K562 (cell line): ENCODE results near the gene NCBP2. TPM values are rescaled to one million over a fixed set of nuclear protein-coding genes. Genes with fewer than 3 reads are reported as not detected.

ENCODE experiments used
- ATAC-seq: fragments of 200-7000 bp; cut with Tn5 transposase; 3 replicates; pipeline ENCODE4 v1.9.1; 2020; ENCODE audit warnings: moderate library complexity
- BruUV-seq: library from RNA; stranded (reverse); fragments of 400-500 nt; replicated peaks from 2 replicates; lab custom pipeline; 2021; lab: Mats Ljungman, UMichigan
- CTCF ChIA-PET: fragments of 300-600 bp; formaldehyde crosslinking; extraction: SDS; loops from one replicate; lab custom pipeline; 2021; ENCODE audit warnings: low intra/inter-chr PET ratio; lab: Yijun Ruan, JAX
- POLR2A ChIA-PET: fragments of 300-600, 350-650 bp; sonication (Branson Sonifier 250); formaldehyde crosslinking; extraction: SDS; loops from one replicate; lab custom pipeline; 2021; ENCODE audit warnings: antibody characterized with exemption, inconsistent platforms; lab: Yijun Ruan, JAX
- DNase-seq, 4 experiments: peaks; one replicate each; pipeline versions ENCODE4 v3.0.0 to v3.0.0-alpha.2; 2011 to 2018; ENCODE audit warnings: low spot score in 3 of 4, mixed read lengths in 3 of 4; ENCODE audit errors: extremely low read depth in 1 of 4
- FAIRE-seq: peaks from 2 replicates; lab custom pipeline; 2011; peaks lifted over from hg19 to GRCh38; lab: Jason Lieb, UNC
- H2AFZ ChIP-seq: 2 replicates; pipeline ENCODE4 v1.6.0; 2011; ENCODE audit warnings: low read depth, low read length, control low read depth, inconsistent platforms
- H3K27ac ChIP-seq: fragments of 200-600 bp; 3 replicates; pipeline ENCODE4 v1.8.0; 2011; ENCODE audit warnings: low read depth, mild to moderate bottlenecking, control low read depth, inconsistent platforms, low read length, moderate library complexity, mixed read lengths; ENCODE audit errors: extremely low read depth
- H3K27me3 ChIP-seq, 2 experiments: fragments of 300-600 bp in 1 of 2; 2 replicates in 1 of 2; 3 replicates in 1 of 2; pipeline versions ENCODE4 v1.6.0 to v1.8.0; 2011; ENCODE audit warnings: inconsistent platforms in 2 of 2, low read length in 2 of 2, mild to moderate bottlenecking in 1 of 2, mixed read lengths in 1 of 2, moderate library complexity in 1 of 2; ENCODE audit not compliant: control insufficient read depth in 2 of 2, insufficient read depth in 2 of 2
- H3K36me3 ChIP-seq: fragments of 300-600 bp; 3 replicates; pipeline ENCODE4 v1.8.0; 2011; ENCODE audit warnings: mild to moderate bottlenecking, low read length, inconsistent platforms; ENCODE audit not compliant: control insufficient read depth, insufficient read depth
- H3K4me1 ChIP-seq, 2 experiments: fragments of 200-600 bp in 1 of 2; replicated peaks in 1 of 2; 2 replicates in 1 of 2; 3 replicates in 1 of 2; pipeline versions ENCODE4 v1.5.1 to v1.8.0; 2011; ENCODE audit warnings: inconsistent platforms in 2 of 2, low read length in 2 of 2, mild to moderate bottlenecking in 1 of 2, mixed read lengths in 1 of 2, moderate library complexity in 1 of 2; ENCODE audit not compliant: control insufficient read depth in 2 of 2, insufficient read depth in 2 of 2
- H3K4me2 ChIP-seq: 2 replicates; pipeline ENCODE4 v1.6.1; 2011; ENCODE audit warnings: low read length, control low read depth, inconsistent platforms, mixed read lengths; ENCODE audit not compliant: insufficient read depth
- H3K4me3 ChIP-seq: fragments of 200-600 bp; sonication (generic), shearing (Covaris generic); 2 replicates; pipeline ENCODE4 v1.5.1; 2016; ENCODE audit warnings: control low read depth, inconsistent platforms
- H3K79me2 ChIP-seq: fragments of 200-600 bp; 3 replicates; pipeline ENCODE4 v1.8.0; 2011; ENCODE audit warnings: low read length, inconsistent platforms; ENCODE audit not compliant: control insufficient read depth, insufficient read depth
- H3K9ac ChIP-seq, 2 experiments: 2 replicates each; pipeline versions ENCODE4 v1.6.0 to v1.6.1; 2011; ENCODE audit warnings: low read depth in 2 of 2, low read length in 2 of 2, control low read depth in 1 of 2, inconsistent platforms in 1 of 2, mild to moderate bottlenecking in 1 of 2, mixed read lengths in 1 of 2; ENCODE audit not compliant: insufficient read depth in 1 of 2
- H3K9me1 ChIP-seq: one replicate; pipeline ENCODE4 v1.6.0; 2011; ENCODE audit warnings: inconsistent platforms, mild to moderate bottlenecking, low read length, moderate library complexity; ENCODE audit not compliant: control insufficient read depth, insufficient read depth
- H3K9me3 ChIP-seq: replicated peaks from 2 replicates; pipeline ENCODE4 v1.5.1; 2011; ENCODE audit warnings: low read depth, low read length, inconsistent platforms; ENCODE audit not compliant: control insufficient read depth, insufficient read depth
- H4K20me1 ChIP-seq: replicated peaks from 2 replicates; pipeline ENCODE4 v1.6.1; 2011; ENCODE audit warnings: low read length, inconsistent platforms, mixed read lengths; ENCODE audit not compliant: control insufficient read depth, insufficient read depth
- BCOR ChIP-seq: fragments of 450-650 bp; IDR thresholded peaks from 2 replicates; pipeline ENCODE4 v1.6.1; 2016
- GTF2E2 ChIP-seq: fragments of 200-800 bp; sonication (Bioruptor generic); IDR thresholded peaks from 2 replicates; pipeline ENCODE4 v1.6.1; 2016; ENCODE audit warnings: missing genetic modification characterization, missing compliant biosample characterization
- RBM25 ChIP-seq: fragments of 200-400 bp; formaldehyde crosslinking; IDR thresholded peaks from 2 replicates; pipeline ENCODE4 v1.6.1; 2018; ENCODE audit warnings: low read length, low read depth, moderate library complexity; ENCODE audit not compliant: severe bottlenecking
- RFX5 ChIP-seq: IDR thresholded peaks from 2 replicates; pipeline ENCODE4 v1.6.1; 2011; ENCODE audit warnings: low read depth, mild to moderate bottlenecking, improper control_type of control experiment, low read length
- ZC3H11A ChIP-seq: IDR thresholded peaks from 2 replicates; pipeline ENCODE4 v1.6.1; 2012; ENCODE audit warnings: low read depth, low read length, improper control_type of control experiment
- ZC3H8 ChIP-seq: fragments of 450-650 bp; IDR thresholded peaks from 2 replicates; pipeline ENCODE4 v1.6.1; 2017
- ZKSCAN1 ChIP-seq: fragments of 150-350 bp; IDR thresholded peaks from 2 replicates; pipeline ENCODE4 v1.6.1; 2016; ENCODE audit warnings: low read depth, low read length
- ZNF121 ChIP-seq: sonication (generic); formaldehyde crosslinking; conservative IDR thresholded peaks from 2 replicates; pipeline ENCODE4 v1.8.0; 2022; ENCODE audit warnings: missing genetic modification reagents
- WGBS: fragments of 100-300 bp; shearing (Covaris generic); methylation state at CpG from one replicate; pipeline ENCODE4 v1.1.6; 2016; ENCODE audit warnings: low coverage, mixed read lengths; ENCODE audit not compliant: insufficient coverage; ENCODE audit errors: missing lambda C conversion rate; 5-methylcytosine and 5-hydroxymethylcytosine counted together
- in situ Hi-C: fragments of 300-500 bp; cut with MboI; formaldehyde crosslinking; loops from 4 replicates; pipeline ENCODE4 v1.15.0; 2018; ENCODE audit warnings: inconsistent platforms, mixed read lengths
- intact Hi-C: fragments of 100-400 bp; cut with micrococcal nuclease; formaldehyde crosslinking; loops from 2 replicates; pipeline ENCODE4 v1.14.2; 2022
- polyA plus RNA-seq, 8 experiments: library from polyadenylated mRNA; depleted of rRNA in 4 of 8; stranded (reverse) in 5 of 8; unstranded in 3 of 8; fragments of >200 nt; fragmentation: Nextera tagmentation in 2 of 8; fragmentation: Illumina TruSeq in 1 of 8; extraction: Ambion mirVana in 2 of 8; extraction: Trizol in 1 of 8; gene quantifications; 2 replicates each; pipeline versions ENCODE4 v1.2.1 to v1.2.3, GENCODE V29; 2011 to 2014; ENCODE audit warnings: inconsistent platforms in 1 of 8, missing spikeins in 1 of 8
- total RNA-seq, 7 experiments: library from RNA; depleted of rRNA in 6 of 7; stranded (reverse); fragments of >200 nt in 6 of 7; fragmentation: Illumina TruSeq in 2 of 7; extraction: Trizol in 2 of 7; gene quantifications; 2 replicates each; pipeline versions ENCODE4 v1.2.1 to v1.2.3, GENCODE V29; 2011 to 2021; ENCODE audit warnings: low replicate concordance in 1 of 7

NCBP2 gene
- total and polyA plus RNA-seq, 9 of the 15 experiments (the other 6 are each of a cell fraction or from before 2014, with no cell fraction given) = 56.4 to 102 (median 82.3) TPM

- Histone ChIP-seq H2AFZ (no peak overlapping the region), H3K36me3 (no peaks in the 10 kb centered on the region), H3K9ac (no peak overlapping the region), H3K4me2 (no peak overlapping the region), H3K27me3 (peaks cover 3 to 4% of the 10 kb centered on the region in 2 experiments; a peak in 1 of 5 replicates), H3K4me1 (no peaks in the 10 kb centered on the region), H4K20me1 (no peaks in the 10 kb centered on the region), H3K9me1 (no peaks in the 10 kb centered on the region), H3K79me2 (no peaks in the 10 kb centered on the region), H3K9me3 (no peaks in the 10 kb centered on the region), H3K27ac (no peak overlapping the region), H3K4me3 (no peak overlapping the region)
- POLR2A ChIA-PET = interaction anchor here (1.0 to 1.3 kb wide), 3 partner anchors 8 to 13 kb away, joined by 3 to 8 read pairs (median 3); partner anchors contain the start of gene NCBP2
- DNase-seq (no peak), FAIRE-seq (peak; percentile 32), ATAC-seq (no peak)
- no peak for TF ChIP-seq ZC3H8
- no peak for TF ChIP-seq ZC3H11A
- TF ChIP-seq BCOR = peak; percentile 21; the same call in 1 of the 2 replicates
- no peak for TF ChIP-seq RFX5
- peak; percentile 5 for TF ChIP-seq RBM25
- no peak for TF ChIP-seq ZKSCAN1
- TF ChIP-seq GTF2E2 = no peak
- peak; percentile 95 for TF ChIP-seq ZNF121 (CRISPR knock-in tag)
- no TSS peak for BruUV-seq
- CTCF ChIA-PET = no interaction called here
- intact Hi-C loops (no loop called here), in situ Hi-C loops (no loop called here)
- 23% methylated on average over 7 of the region's 7 CpGs for WGBS
These were observed 12.5 kb upstream of the NCBP2 start for GRCh38 chr3:196954832-196955231.
